ENCODE results near the gene IKZF4. TPM values are rescaled to one million over a fixed set of nuclear protein-coding genes. Genes with fewer than 3 reads are reported as not detected.

Gene IKZF4
- total and polyA plus RNA-seq, 2 of the 8 experiments (the other 6 are each of a cell fraction or from before 2014, with no cell fraction given) = 8.0 to 13.3 TPM

DNA sequence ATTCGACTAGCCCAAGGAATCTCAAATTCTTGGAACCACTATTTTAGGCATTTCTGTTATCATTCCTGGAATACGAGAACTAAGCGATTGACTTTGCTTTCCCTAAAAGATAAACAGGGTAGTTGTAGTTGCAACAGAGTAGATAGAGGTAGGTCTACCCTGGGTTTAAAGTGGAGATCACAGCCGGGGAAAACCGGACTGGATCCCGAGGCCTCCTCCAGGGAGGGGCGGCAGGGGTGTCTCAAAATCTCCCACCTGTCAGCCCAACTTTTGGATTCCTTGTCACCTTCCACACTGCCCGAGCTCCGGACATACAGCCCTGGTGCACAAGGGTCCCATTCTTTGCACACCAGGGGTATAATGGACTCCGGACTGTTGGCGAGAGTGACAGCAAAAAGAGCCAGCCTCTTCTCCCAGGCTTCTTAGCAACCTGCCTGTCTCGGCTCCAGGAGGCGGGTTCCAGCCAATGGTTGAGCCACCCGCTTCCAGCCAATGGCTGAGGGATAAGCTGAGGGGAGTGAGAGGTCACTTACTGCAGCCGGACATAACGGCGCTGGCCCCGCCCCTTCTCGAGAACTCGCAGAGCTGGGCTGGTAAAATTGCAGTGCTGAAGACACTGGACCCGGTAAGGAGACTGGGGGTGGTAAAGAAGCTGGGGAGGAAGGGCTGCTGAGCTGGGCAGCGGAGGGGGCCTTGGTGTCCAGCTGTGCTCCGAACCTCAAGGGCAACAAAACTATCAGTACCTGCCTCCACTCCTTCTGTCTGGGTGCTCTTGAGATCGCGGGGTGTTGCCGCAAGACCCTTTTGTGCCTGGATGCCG lies 23.9 kb upstream of the IKZF4 start, which contains the start of gene SUOX:
Gene SUOX (plus strand): TSS at position 562 of the 820 bp plus-strand sequence. CDS start 4,946 bp downstream, outside the sequence.
- Histone ChIP-seq H3K56ac (replicated peaks; ENCODE audit: insufficient read length, low read depth, low read length) (peak within 1 kb of the TSS; percentile 55), H3K4me1 (replicated peaks in 1 of 4; ENCODE audit: control insufficient read depth in 3 of 4, insufficient read depth in 4 of 4, low read length in 3 of 4) (peaks cover 0 to 4% (median 0%) of the 10 kb centered on the region in 4 experiments; a peak in 2 of 7 replicates), H3K27me3 (replicated peaks in 1 of 4; ENCODE audit: control insufficient read depth in 3 of 4, extremely low read depth in 1 of 4, insufficient read depth in 3 of 4, low read length in 3 of 4) (no peaks in the 10 kb centered on the region), H3K14ac (ENCODE audit: insufficient read length) (peak within 1 kb of the TSS; percentile 38), H3K9me3 (ENCODE audit: insufficient read depth in 2 of 2, low read depth in 1 of 2, low read length in 1 of 2) (no peaks in the 10 kb centered on the region), H3K36me3 (ENCODE audit: control insufficient read depth in 2 of 4, insufficient read depth in 4 of 4, low read length in 3 of 4) (peaks cover 7 to 40% (median 20%) of the 10 kb centered on the region in 4 experiments; a peak in 5 of 8 replicates), H3K9ac (replicated peaks in 1 of 4; ENCODE audit: extremely low read depth in 1 of 4, low read depth in 3 of 4, low read length in 3 of 4) (peak within 1 kb of the TSS in 3 of 4 experiments; percentile 54 to 95 (median 85); a peak in 6 of 7 replicates), H3K4me2 (ENCODE audit: insufficient read depth in 1 of 2, low read depth in 2 of 2, low read length in 2 of 2) (peak within 1 kb of the TSS; percentile 94 to 95), H3K23me2 (ENCODE audit: low read depth, low read length) (peaks cover 8% of the 10 kb centered on the region), H3K27ac (ENCODE audit: low read depth, low read length) (peak within 1 kb of the TSS; percentile 72), H4K5ac (ENCODE audit: insufficient read length, low read depth, low read length) (peak within 1 kb of the TSS; percentile 68), H2BK120ac (replicated peaks; ENCODE audit: low read depth, low read length) (no peak within 1 kb of the TSS), H2BK20ac (ENCODE audit: low read length) (no peak within 1 kb of the TSS), H4K91ac (replicated peaks; ENCODE audit: insufficient read length, low read length) (peak within 1 kb of the TSS; percentile 37), H3K79me1 (ENCODE audit: low read depth, low read length) (no peaks in the 10 kb centered on the region; the same call in 1 of the 2 replicates), H3K18ac (ENCODE audit: extremely low read depth, low read length) (peak within 1 kb of the TSS; percentile 56), H2BK12ac (ENCODE audit: low read depth, low read length) (0 out of 2 replicates have a peak within 1 kb of the TSS, but pooled peaks have one; percentile 35), H2BK5ac (ENCODE audit: low read depth, low read length) (peak within 1 kb of the TSS; percentile 74; the same call in 1 of the 2 replicates), H2AK5ac (ENCODE audit: low read depth, low read length) (no peak within 1 kb of the TSS), H4K8ac (ENCODE audit: extremely low read depth, insufficient read depth, low read length) (peak within 1 kb of the TSS; percentile 87; the same call in 1 of the 2 replicates), H3K4me3 (ENCODE audit: extremely low read depth in 1 of 4, insufficient read depth in 2 of 4, low read depth in 3 of 4, low read length in 4 of 4) (peak within 1 kb of the TSS; percentile 77 to 97 (median 89)), H3K23ac (ENCODE audit: insufficient read length) (peak within 1 kb of the TSS; percentile 57), H2AFZ (ENCODE audit: low read length) (peak within 1 kb of the TSS; percentile 92), H3K79me2 (ENCODE audit: control insufficient read depth in 1 of 2, insufficient read depth in 2 of 2, low read length in 2 of 2) (no peaks in the 10 kb centered on the region; a peak in 1 of 4 replicates), H3K4ac (replicated peaks; ENCODE audit: insufficient read length, low read depth, low read length) (peak within 1 kb of the TSS; percentile 40), H4K20me1 (replicated peaks in 1 of 2; ENCODE audit: control insufficient read depth in 1 of 2, insufficient read depth in 2 of 2, low read length in 2 of 2) (no peaks in the 10 kb centered on the region), H2BK15ac (ENCODE audit: low read length) (peak within 1 kb of the TSS; percentile 14; the same call in 1 of the 2 replicates)
- WGBS, 2 experiments (ENCODE audit: extremely low coverage in 1 of 2, insufficient coverage in 1 of 2, insufficient read length in 1 of 2, insufficient replicate concordance in 2 of 2, low coverage in 1 of 2, low lambda C conversion rate in 2 of 2, missing lambda C conversion rate in 1 of 2) = 10% methylated on average over 27 of the region's 27 CpGs; no CpG with 5 or more reads in 1 of the 2 experiments
- CTCF ChIA-PET (ENCODE audit: partially characterized antibody) = interaction anchor here (0.8 to 13.5 kb wide), 29 partner anchors 9 to 523 kb away, joined by 3 to 256 read pairs (median 5); partner anchors contain the start of genes IKZF4, PYM1 and RAB5B
- peak; percentile 90 to 94 for DNase-seq (ENCODE audit: low read depth in 1 of 2, low spot score in 2 of 2)
- FAIRE-seq = peak; percentile 96
- POLR2A ChIA-PET (ENCODE audit: partially characterized antibody) = interaction anchor here (0.6 to 5.4 kb wide), 17 partner anchors 10 to 255 kb away, joined by 3 to 55 read pairs (median 6); partner anchors contain the start of genes DNAJC14, RAB5B, RPS26 and ZC3H10
- no peak; the same call in none of the 2 replicates for TF ChIP-seq POLR2AphosphoS5 (IDR thresholded peaks at IDR 0.05; ENCODE audit: low read depth, low read length)
- TF ChIP-seq JUN (IDR thresholded peaks at IDR 0.05; ENCODE audit: low read depth, low read length) = no peak
- no peak for TF ChIP-seq TCF12 (IDR thresholded peaks at IDR 0.05; ENCODE audit: low read depth, low read length)
- TF ChIP-seq CTBP2 (IDR thresholded peaks at IDR 0.05; ENCODE audit: borderline replicate concordance, insufficient read depth, insufficient read length, low read length) = no peak
- TF ChIP-seq CEBPB (IDR thresholded peaks at IDR 0.05; ENCODE audit: low read depth, low read length) = no peak
- TF ChIP-seq TBP (IDR thresholded peaks at IDR 0.05; ENCODE audit: low read depth, low read length) = peak; percentile 48; the same call in 1 of the 2 replicates
- TF ChIP-seq, protein P1, sequence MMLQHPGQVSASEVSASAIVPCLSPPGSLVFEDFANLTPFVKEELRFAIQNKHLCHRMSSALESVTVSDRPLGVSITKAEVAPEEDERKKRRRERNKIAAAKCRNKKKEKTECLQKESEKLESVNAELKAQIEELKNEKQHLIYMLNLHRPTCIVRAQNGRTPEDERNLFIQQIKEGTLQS (IDR thresholded peaks at IDR 0.05; ENCODE audit: insufficient read depth, low read depth, low read length) = no peak
- no peak for TF ChIP-seq ASH2L (IDR thresholded peaks at IDR 0.05; ENCODE audit: low read length)
- no peak for TF ChIP-seq ZNF274 (IDR thresholded peaks at IDR 0.05; ENCODE audit: borderline replicate concordance, extremely low read depth, low read length)
- TF ChIP-seq NRF1 (IDR thresholded peaks at IDR 0.05; ENCODE audit: low read depth, low read length) = no peak

All from H1 (cell line).